Suppressor macrophage treated with lipopolysaccharide for 1 hour (primary cell): ENCODE results near the gene TXNDC17.
"Not testable (repeated sequence)": the region's sequence is repeated elsewhere in the genome, so short reads cannot be mapped to it uniquely, and the experiment has no call there.

Experiments used
- DNase-seq, 3 donors: peaks; one replicate each; pipeline ENCODE4 v3.0.0-alpha.2; 2020 to 2022

The TXNDC17 gene

GRCh38 chr17:6684881-6685767 lies 44.3 kb downstream of the TXNDC17 start:
- no peak for DNase-seq

- no peak for DNase-seq
Measured at GRCh38 chr17:6686026-6686425, 45.2 kb downstream of the TXNDC17 start.

DNA sequence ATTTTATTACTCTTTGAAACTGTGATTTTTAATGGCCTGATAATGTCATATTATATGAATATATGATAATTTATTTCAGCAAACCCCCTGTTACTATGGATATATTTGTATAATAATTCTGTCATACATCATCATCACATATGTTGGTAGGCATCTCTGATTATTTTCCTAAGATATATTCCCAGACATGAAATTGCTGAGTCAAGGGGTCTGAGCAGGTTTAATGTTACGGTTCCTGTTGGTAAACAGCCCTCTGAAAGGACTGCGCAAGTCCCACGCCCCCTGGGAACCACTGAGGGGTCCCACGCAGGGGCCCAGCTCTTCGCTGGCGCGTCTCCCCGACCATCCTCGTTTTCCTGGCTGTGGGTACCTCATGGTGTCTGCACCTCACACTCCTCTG lies 48.1 kb downstream of the TXNDC17 start:
- DNase-seq = no peak

DNA sequence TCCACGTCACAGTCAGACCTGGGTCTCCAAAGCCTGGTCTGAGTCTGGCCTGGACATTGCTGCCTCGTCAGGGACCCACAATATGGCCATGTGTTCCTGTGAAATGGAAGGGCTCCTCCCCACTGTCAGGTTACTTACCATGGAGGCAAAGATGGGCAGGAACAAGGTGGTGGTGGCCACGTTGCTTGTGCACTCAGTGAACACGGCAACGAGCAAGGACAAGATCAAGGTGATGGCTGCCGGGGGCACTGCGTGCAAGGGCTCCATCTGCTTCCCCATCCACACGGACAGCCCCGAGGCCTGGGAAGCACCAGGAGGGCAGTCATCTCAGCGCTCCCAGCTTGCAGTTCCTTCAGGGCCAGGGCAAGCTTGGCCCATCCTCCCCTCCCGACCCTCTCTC lies 49.8 kb downstream of the TXNDC17 start:
- DNase-seq = no peak

DNA sequence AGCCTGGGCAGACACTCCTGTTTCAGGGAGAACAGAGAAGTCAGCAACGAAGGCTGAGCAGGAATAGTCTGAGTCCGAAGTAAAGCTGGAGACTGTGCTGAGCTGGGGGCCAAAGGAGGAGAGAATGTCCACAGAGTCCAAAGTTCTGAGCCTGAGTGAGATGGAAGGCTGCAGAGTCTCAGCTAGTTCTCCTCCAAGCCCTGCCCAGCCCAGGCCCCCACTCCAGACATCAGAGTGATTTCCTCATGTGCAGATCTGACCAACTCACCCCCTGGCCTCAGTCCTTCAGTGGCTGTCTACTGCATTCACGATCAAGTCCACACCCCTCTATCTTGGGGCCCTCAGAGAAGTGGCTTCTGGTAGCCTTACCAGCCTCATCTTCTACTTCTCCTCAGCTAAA lies 50.7 kb downstream of the TXNDC17 start:
- DNase-seq = no peak

- not testable (repeated sequence) for DNase-seq
Measured at GRCh38 chr17:6691958-6692357, 51.1 kb downstream of the TXNDC17 start.
